ENCODE measurements around the gene ITGB7. TPM values are rescaled to one million over a fixed set of nuclear protein-coding genes. Genes with fewer than 3 reads are reported as not detected.

Gene ITGB7
- total RNA-seq, 1 experiment from 2014 or later: 0.98 TPM

DNA sequence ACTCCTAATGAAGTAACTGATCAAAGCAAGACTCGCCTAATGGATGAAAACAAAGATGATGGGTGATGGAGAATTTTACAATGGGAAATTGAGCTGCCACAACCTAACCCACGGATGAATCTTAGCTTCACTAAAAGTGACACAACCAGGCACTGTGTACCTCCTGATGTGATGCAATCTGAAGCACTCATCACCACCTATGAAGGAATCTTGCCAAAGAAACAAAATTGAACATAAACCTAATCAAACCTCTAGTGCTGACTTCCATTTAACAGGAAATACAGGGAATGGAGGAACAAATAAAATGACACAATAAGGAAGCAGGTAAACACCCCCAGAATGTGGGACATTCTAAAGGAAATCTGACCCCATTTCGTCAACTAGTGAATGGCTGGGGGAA, 38.2 kb upstream of the ITGB7 start:
- in situ Hi-C loops (cut with HindIII; ENCODE audit: low pct_unique_long_range_greater_than_20kb, low sequenced_read_pairs) (no loop called here), intact Hi-C loops (cut with micrococcal nuclease; ENCODE audit: unreplicated experiment) (no loop called here)
- ATAC-seq (no peak), DNase-seq (ENCODE audit: low read depth, low spot score) (no peak)
- no peak overlapping the region for H3K27ac ChIP-seq (ENCODE audit: low read length)
- no peaks in the 10 kb centered on the region for H3K36me3 ChIP-seq (ENCODE audit: control insufficient read depth, insufficient read depth, low read length)
- no peaks in the 10 kb centered on the region; the same call in 1 of the 2 replicates for H3K4me1 ChIP-seq (ENCODE audit: control insufficient read depth, insufficient read depth, low read length)
- TF ChIP-seq, protein P1, sequence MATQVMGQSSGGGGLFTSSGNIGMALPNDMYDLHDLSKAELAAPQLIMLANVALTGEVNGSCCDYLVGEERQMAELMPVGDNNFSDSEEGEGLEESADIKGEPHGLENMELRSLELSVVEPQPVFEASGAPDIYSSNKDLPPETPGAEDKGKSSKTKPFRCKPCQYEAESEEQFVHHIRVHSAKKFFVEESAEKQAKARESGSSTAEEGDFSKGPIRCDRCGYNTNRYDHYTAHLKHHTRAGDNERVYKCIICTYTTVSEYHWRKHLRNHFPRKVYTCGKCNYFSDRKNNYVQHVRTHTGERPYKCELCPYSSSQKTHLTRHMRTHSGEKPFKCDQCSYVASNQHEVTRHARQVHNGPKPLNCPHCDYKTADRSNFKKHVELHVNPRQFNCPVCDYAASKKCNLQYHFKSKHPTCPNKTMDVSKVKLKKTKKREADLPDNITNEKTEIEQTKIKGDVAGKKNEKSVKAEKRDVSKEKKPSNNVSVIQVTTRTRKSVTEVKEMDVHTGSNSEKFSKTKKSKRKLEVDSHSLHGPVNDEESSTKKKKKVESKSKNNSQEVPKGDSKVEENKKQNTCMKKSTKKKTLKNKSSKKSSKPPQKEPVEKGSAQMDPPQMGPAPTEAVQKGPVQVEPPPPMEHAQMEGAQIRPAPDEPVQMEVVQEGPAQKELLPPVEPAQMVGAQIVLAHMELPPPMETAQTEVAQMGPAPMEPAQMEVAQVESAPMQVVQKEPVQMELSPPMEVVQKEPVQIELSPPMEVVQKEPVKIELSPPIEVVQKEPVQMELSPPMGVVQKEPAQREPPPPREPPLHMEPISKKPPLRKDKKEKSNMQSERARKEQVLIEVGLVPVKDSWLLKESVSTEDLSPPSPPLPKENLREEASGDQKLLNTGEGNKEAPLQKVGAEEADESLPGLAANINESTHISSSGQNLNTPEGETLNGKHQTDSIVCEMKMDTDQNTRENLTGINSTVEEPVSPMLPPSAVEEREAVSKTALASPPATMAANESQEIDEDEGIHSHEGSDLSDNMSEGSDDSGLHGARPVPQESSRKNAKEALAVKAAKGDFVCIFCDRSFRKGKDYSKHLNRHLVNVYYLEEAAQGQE (IDR thresholded peaks at IDR 0.05; ENCODE audit: insufficient read depth in 1 of 2, low read depth in 2 of 2, low read length in 1 of 2): no peak
- TF ChIP-seq, protein P2, sequence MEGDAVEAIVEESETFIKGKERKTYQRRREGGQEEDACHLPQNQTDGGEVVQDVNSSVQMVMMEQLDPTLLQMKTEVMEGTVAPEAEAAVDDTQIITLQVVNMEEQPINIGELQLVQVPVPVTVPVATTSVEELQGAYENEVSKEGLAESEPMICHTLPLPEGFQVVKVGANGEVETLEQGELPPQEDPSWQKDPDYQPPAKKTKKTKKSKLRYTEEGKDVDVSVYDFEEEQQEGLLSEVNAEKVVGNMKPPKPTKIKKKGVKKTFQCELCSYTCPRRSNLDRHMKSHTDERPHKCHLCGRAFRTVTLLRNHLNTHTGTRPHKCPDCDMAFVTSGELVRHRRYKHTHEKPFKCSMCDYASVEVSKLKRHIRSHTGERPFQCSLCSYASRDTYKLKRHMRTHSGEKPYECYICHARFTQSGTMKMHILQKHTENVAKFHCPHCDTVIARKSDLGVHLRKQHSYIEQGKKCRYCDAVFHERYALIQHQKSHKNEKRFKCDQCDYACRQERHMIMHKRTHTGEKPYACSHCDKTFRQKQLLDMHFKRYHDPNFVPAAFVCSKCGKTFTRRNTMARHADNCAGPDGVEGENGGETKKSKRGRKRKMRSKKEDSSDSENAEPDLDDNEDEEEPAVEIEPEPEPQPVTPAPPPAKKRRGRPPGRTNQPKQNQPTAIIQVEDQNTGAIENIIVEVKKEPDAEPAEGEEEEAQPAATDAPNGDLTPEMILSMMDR (IDR thresholded peaks at IDR 0.05): no peak
- TF ChIP-seq TCF7L2 (IDR thresholded peaks at IDR 0.05; ENCODE audit: low read depth, low read length): no peak
- no peak for TF ChIP-seq POLR2AphosphoS5 (IDR thresholded peaks at IDR 0.05; ENCODE audit: low read depth, low read length)
- TF ChIP-seq SIN3A (IDR thresholded peaks at IDR 0.05; ENCODE audit: borderline replicate concordance, insufficient read depth, low read depth, low read length): no peak
- no TSS peak for BruUV-seq (replicated peaks)
- no peaks in the 10 kb centered on the region for H3K9me3 ChIP-seq (ENCODE audit: control insufficient read depth, insufficient read depth, low read depth, low read length)
- CTCF ChIA-PET: no interaction called here
- no peak overlapping the region for H3K4me3 ChIP-seq (ENCODE audit: low read depth in 2 of 2, low read length in 2 of 2)
- no peaks in the 10 kb centered on the region for H3K27me3 ChIP-seq (ENCODE audit: control insufficient read depth, insufficient read depth, low read length)
- POLR2A ChIA-PET: interaction anchor here (0.5 kb wide), 1 partner anchor 22 kb away, joined by 5 read pairs; no protein-coding TSS in a partner anchor

GRCh38 chr12:53244337-53244736, 37.3 kb upstream of the ITGB7 start:
- no peaks in the 10 kb centered on the region for H3K27me3 ChIP-seq (ENCODE audit: control insufficient read depth, insufficient read depth, low read length)
- POLR2A ChIA-PET: no interaction called here
- no peak for DNase-seq (ENCODE audit: low read depth, low spot score)
- no peak overlapping the region for H3K27ac ChIP-seq (ENCODE audit: low read length)
- no TSS peak for BruUV-seq (replicated peaks)
- no peak for ATAC-seq
- H3K4me1 ChIP-seq (ENCODE audit: control insufficient read depth, insufficient read depth, low read length): no peaks in the 10 kb centered on the region; the same call in 1 of the 2 replicates
- no peaks in the 10 kb centered on the region for H3K9me3 ChIP-seq (ENCODE audit: control insufficient read depth, insufficient read depth, low read depth, low read length)
- CTCF ChIA-PET: no interaction called here
- no peak overlapping the region for H3K4me3 ChIP-seq (ENCODE audit: low read depth in 2 of 2, low read length in 2 of 2)
- no peaks in the 10 kb centered on the region for H3K36me3 ChIP-seq (ENCODE audit: control insufficient read depth, insufficient read depth, low read length)
- intact Hi-C loops (cut with micrococcal nuclease; ENCODE audit: unreplicated experiment) (no loop called here), in situ Hi-C loops (cut with HindIII; ENCODE audit: low pct_unique_long_range_greater_than_20kb, low sequenced_read_pairs) (no loop called here)
- TF ChIP-seq SIN3A (IDR thresholded peaks at IDR 0.05; ENCODE audit: borderline replicate concordance, insufficient read depth, low read depth, low read length) (no peak), TCF7L2 (IDR thresholded peaks at IDR 0.05; ENCODE audit: low read depth, low read length) (no peak), POLR2AphosphoS5 (IDR thresholded peaks at IDR 0.05; ENCODE audit: low read depth, low read length) (no peak)
- TF ChIP-seq, protein P1 (IDR thresholded peaks at IDR 0.05; ENCODE audit: insufficient read depth in 1 of 2, low read depth in 2 of 2, low read length in 1 of 2): no peak
- TF ChIP-seq, protein P2 (IDR thresholded peaks at IDR 0.05): no peak

Measured in Panc1 (cell line).